VCaP (cell line): ENCODE measurements around the gene SLC25A4.

Source experiments
- H3K27ac ChIP-seq: fragments of 450-650 bp; 2 replicates; pipeline ENCODE4 v1.5.1; 2017
- TF ChIP-seq, protein P1 (sequence below): fragments of 450-650 bp; conservative IDR thresholded peaks from 2 replicates; pipeline ENCODE4 v1.5.1; 2017; ENCODE audit warnings: mild to moderate bottlenecking, moderate library complexity

Gene SLC25A4

DNA sequence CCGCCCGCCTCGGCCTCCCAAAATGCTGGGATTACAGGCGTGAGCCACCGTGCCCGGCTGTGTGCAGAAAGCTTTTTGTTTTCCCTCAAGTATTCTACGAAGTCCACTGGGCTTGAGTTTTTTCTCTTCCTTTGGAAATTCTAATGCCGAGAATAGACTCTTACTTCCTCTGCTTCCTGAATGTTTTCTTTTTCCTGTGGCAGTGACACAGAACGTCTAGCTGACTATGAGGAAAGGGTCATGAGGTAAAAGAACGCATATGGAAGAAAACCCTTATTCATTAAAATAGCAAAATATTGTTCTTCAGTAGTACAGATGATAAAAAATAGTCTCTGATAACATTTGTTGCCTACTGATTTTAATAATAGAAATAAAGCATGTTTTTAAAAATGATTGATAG, 4.9 kb upstream of the SLC25A4 start:
- TF ChIP-seq, protein P1, sequence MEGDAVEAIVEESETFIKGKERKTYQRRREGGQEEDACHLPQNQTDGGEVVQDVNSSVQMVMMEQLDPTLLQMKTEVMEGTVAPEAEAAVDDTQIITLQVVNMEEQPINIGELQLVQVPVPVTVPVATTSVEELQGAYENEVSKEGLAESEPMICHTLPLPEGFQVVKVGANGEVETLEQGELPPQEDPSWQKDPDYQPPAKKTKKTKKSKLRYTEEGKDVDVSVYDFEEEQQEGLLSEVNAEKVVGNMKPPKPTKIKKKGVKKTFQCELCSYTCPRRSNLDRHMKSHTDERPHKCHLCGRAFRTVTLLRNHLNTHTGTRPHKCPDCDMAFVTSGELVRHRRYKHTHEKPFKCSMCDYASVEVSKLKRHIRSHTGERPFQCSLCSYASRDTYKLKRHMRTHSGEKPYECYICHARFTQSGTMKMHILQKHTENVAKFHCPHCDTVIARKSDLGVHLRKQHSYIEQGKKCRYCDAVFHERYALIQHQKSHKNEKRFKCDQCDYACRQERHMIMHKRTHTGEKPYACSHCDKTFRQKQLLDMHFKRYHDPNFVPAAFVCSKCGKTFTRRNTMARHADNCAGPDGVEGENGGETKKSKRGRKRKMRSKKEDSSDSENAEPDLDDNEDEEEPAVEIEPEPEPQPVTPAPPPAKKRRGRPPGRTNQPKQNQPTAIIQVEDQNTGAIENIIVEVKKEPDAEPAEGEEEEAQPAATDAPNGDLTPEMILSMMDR, result no peak
- no peak overlapping the region for H3K27ac ChIP-seq

DNA sequence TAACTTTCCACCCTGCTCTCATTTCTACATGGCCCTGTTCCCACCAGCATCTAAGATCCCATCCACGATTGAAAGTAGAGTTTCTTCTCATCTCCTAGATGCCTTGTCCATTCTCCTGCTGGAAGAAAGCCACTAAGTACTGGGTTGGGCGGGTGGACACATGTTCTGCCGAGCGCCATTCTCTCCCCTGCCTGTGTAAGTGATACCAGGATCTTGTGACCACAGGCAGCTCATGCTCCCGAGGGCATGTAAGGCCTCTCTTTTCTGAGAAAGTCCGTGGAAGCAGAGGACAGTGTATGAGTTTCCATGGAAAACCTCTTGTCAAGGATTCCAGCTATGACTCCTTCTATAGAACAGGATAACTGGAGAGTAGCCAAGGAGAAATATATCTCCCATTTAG, 3.3 kb upstream of the SLC25A4 start:
- no peak overlapping the region for H3K27ac ChIP-seq
- TF ChIP-seq, protein P1, result no peak

DNA sequence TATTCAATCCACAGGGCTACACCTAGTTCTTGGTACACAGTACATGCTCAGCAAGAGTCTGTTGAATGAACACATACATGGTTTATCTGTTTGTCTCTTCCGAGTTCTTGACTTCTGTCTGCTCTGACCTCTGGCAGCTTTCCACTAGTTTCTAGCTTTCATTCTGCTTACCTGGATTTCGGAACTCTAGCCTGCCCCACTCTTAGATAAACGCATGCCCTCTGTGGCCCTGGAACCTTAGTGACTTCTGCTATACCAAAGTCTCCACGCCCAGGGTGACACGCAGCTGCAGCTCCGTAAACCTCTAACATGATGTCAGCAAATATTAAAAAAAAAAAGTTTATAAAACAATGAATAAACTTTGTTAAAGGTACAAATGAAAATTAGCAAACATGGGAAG, 1.3 kb upstream of the SLC25A4 start:
- TF ChIP-seq, protein P1, result no peak
- peak overlapping the region; percentile 87; the same call in 1 of the 2 replicates for H3K27ac ChIP-seq

DNA sequence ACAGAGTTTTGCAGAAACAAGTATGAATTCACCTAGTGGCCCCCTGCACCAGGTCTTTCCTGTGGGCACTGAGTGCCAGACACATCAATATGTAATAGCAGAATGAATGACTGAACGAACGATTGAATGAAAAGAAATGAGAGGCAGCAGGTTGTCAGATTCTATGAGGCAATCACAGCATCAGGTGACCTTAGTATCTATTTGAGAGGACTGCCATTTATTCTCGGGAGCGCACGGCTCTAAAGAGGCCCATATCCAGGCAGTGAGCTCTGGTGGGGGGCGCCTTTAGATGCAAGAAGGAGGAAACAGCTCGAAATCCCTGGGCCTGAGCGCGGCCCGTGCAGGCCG, 528 bp upstream of the SLC25A4 start:
- H3K27ac ChIP-seq, result peak overlapping the region; percentile 87
- TF ChIP-seq, protein P1, result no peak

DNA sequence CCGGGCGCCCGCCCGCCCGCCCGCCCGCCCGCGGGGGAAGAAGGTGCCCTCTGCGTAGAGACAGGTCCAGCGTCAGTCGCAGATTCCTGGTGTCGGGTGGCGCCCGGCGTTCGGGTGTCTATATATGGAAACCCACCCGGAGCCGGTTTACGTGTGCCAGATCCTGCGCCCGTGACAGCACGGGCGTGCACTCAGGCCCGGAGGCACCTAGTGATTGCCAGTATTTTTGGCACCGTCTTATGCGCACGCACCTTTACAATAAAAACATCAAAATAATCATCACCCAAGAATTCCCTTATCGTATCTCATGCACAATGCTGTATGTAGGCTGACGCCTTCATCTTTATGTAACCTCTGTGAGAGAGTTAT, 519 bp downstream of the SLC25A4 start:
- peak overlapping the region; percentile 87 for H3K27ac ChIP-seq
- TF ChIP-seq, protein P1, result no peak

DNA sequence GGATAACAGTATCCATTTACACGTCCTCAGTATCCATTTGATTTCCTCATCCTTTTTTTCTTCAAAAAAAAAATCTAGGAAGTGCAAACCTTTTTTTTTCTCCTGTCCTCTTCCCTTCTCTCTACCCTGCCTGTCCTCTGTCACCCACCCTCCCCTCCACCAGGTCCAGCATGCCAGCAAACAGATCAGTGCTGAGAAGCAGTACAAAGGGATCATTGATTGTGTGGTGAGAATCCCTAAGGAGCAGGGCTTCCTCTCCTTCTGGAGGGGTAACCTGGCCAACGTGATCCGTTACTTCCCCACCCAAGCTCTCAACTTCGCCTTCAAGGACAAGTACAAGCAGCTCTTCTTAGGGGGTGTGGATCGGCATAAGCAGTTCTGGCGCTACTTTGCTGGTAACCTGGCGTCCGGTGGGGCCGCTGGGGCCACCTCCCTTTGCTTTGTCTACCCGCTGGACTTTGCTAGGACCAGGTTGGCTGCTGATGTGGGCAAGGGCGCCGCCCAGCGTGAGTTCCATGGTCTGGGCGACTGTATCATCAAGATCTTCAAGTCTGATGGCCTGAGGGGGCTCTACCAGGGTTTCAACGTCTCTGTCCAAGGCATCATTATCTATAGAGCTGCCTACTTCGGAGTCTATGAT, 1.7 kb downstream of the SLC25A4 start:
- no peak overlapping the region for H3K27ac ChIP-seq
- TF ChIP-seq, protein P1, result no peak

DNA sequence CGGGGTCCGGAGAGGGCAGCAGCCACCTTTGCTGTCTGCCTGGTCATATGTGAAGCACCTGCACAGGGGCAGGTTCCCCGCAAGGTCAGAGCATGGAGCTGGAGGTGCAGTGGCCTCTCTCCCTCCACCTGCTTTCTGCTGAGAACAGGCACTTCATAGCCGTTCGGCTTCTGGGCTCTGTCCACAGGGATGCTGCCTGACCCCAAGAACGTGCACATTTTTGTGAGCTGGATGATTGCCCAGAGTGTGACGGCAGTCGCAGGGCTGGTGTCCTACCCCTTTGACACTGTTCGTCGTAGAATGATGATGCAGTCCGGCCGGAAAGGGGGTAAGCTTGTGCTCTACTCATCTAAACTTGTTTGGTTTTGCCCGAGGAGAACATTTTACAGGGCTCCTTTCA, 2.5 kb downstream of the SLC25A4 start:
- H3K27ac ChIP-seq, result no peak overlapping the region
- TF ChIP-seq, protein P1, result no peak

DNA sequence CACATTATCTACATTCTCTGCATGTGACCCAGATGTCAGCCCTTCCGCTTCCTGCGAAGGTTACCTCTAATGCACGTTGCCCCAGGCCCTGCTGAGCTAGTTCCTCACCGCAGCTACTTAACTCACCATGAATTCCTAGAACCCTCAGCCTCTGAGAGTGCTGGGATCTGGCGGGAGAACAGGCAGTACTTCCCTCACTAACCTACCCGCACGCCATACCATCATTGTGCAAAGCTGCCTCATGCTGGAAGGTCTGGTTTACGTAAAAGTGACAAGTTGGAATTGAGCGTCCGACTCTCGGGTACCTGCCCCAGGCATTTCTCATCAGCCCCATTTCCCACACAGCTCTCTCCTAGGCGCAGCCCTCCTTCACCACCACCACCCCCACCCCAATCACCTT, 6.3 kb downstream of the SLC25A4 start:
- TF ChIP-seq, protein P1, result no peak
- peak overlapping the region; percentile 43; the same call in 1 of the 2 replicates for H3K27ac ChIP-seq
